Measurements from ENCODE around the gene GGT5. TPM values are rescaled to one million over a fixed set of nuclear protein-coding genes. Genes with fewer than 3 reads are reported as not detected.
A peak's percentile ranks its signal among the peaks of the same experiment; 100 is the strongest.

The GGT5 gene
- total and polyA plus RNA-seq, 2 of the 13 experiments (the other 11 are each of a cell fraction or from before 2014, with no cell fraction given), result 0.69 to 3.1 TPM

DNA sequence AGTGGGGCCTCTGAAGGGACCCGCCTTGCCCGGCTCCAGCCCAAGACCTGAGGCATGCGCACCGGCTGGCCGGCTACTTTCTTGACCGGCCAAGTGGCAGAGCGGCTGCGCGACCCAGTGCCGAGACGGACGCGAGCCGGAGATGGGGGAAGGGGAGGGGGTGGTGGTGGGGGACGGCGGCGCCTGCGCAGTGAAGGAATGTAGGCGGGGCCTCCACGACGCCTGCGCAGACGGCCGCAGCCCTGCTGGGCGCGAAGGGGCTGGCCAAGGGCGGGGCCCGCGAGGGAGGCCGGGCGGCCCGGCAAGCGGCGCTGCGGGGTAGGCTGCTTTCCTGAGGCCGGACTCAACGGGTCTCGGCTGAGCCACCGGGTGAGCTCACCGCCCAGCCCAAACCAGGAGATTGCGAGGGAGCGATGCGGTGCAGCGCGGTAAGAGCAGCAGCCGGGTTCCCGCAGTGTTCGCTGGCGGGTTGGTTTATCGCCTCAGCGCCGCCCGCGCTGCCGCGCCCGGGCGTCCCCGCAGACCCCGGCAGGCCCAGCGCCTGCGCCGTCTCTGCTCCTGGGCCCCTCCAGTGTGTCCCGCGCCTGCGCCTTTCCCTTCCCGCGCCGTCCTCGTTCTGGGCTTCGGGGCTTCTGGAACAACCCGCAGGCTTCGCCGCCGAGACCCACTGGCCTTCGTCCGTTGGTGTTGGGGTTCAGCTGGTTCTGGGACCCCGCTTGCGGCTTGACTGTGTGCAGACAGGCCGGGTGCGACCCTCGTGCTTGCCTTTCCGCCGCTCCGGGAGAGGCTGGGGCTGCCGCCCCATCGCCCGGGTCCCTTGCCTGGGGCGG is 25.9 kb upstream of the GGT5 start, which contains the start of gene SPECC1L (continued):
- TF ChIP-seq, protein P1, sequence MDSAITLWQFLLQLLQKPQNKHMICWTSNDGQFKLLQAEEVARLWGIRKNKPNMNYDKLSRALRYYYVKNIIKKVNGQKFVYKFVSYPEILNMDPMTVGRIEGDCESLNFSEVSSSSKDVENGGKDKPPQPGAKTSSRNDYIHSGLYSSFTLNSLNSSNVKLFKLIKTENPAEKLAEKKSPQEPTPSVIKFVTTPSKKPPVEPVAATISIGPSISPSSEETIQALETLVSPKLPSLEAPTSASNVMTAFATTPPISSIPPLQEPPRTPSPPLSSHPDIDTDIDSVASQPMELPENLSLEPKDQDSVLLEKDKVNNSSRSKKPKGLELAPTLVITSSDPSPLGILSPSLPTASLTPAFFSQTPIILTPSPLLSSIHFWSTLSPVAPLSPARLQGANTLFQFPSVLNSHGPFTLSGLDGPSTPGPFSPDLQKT (CRISPR knock-in tag; IDR thresholded peaks at IDR 0.05; ENCODE audit: borderline replicate concordance), result 0 out of 2 replicates have a peak, but pooled peaks have one; percentile 46
- TF ChIP-seq ETV5 (CRISPR knock-in tag; IDR thresholded peaks at IDR 0.05; ENCODE audit: borderline replicate concordance) (peak; percentile 40; the same call in 1 of the 2 replicates), SIN3B (IDR thresholded peaks at IDR 0.05; ENCODE audit: low read length) (no peak), ZNF207 (IDR thresholded peaks at IDR 0.05; ENCODE audit: borderline replicate concordance) (no peak), ZBTB1 (CRISPR knock-in tag; IDR thresholded peaks at IDR 0.05; ENCODE audit: borderline replicate concordance) (no peak), TCF7L2 (IDR thresholded peaks at IDR 0.05; ENCODE audit: low read depth, low read length) (no peak), KDM5B (CRISPR knock-in tag; IDR thresholded peaks at IDR 0.05; ENCODE audit: borderline replicate concordance) (peak; percentile 93; the same call in 1 of the 2 replicates), ELF1 (CRISPR knock-in tag; IDR thresholded peaks at IDR 0.05) (no peak), ZNF781 (CRISPR knock-in tag; IDR thresholded peaks at IDR 0.05; ENCODE audit: borderline replicate concordance, not compliant biosample characterization) (no peak), PLRG1 (conservative IDR thresholded peaks at IDR 0.05) (no peak)
- TF ChIP-seq, protein P2, sequence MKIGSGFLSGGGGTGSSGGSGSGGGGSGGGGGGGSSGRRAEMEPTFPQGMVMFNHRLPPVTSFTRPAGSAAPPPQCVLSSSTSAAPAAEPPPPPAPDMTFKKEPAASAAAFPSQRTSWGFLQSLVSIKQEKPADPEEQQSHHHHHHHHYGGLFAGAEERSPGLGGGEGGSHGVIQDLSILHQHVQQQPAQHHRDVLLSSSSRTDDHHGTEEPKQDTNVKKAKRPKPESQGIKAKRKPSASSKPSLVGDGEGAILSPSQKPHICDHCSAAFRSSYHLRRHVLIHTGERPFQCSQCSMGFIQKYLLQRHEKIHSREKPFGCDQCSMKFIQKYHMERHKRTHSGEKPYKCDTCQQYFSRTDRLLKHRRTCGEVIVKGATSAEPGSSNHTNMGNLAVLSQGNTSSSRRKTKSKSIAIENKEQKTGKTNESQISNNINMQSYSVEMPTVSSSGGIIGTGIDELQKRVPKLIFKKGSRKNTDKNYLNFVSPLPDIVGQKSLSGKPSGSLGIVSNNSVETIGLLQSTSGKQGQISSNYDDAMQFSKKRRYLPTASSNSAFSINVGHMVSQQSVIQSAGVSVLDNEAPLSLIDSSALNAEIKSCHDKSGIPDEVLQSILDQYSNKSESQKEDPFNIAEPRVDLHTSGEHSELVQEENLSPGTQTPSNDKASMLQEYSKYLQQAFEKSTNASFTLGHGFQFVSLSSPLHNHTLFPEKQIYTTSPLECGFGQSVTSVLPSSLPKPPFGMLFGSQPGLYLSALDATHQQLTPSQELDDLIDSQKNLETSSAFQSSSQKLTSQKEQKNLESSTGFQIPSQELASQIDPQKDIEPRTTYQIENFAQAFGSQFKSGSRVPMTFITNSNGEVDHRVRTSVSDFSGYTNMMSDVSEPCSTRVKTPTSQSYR (CRISPR knock-in tag; IDR thresholded peaks at IDR 0.05; ENCODE audit: borderline replicate concordance), result peak; percentile 29; the same call in 1 of the 2 replicates
- TF ChIP-seq, protein P3, sequence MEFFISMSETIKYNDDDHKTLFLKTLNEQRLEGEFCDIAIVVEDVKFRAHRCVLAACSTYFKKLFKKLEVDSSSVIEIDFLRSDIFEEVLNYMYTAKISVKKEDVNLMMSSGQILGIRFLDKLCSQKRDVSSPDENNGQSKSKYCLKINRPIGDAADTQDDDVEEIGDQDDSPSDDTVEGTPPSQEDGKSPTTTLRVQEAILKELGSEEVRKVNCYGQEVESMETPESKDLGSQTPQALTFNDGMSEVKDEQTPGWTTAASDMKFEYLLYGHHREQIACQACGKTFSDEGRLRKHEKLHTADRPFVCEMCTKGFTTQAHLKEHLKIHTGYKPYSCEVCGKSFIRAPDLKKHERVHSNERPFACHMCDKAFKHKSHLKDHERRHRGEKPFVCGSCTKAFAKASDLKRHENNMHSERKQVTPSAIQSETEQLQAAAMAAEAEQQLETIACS (CRISPR knock-in tag; IDR thresholded peaks at IDR 0.05), result no peak
- TF ChIP-seq, protein P4, sequence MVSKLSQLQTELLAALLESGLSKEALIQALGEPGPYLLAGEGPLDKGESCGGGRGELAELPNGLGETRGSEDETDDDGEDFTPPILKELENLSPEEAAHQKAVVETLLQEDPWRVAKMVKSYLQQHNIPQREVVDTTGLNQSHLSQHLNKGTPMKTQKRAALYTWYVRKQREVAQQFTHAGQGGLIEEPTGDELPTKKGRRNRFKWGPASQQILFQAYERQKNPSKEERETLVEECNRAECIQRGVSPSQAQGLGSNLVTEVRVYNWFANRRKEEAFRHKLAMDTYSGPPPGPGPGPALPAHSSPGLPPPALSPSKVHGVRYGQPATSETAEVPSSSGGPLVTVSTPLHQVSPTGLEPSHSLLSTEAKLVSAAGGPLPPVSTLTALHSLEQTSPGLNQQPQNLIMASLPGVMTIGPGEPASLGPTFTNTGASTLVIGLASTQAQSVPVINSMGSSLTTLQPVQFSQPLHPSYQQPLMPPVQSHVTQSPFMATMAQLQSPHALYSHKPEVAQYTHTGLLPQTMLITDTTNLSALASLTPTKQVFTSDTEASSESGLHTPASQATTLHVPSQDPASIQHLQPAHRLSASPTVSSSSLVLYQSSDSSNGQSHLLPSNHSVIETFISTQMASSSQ (IDR thresholded peaks at IDR 0.05; ENCODE audit: low read depth), result no peak
- TF ChIP-seq, protein P4 (CRISPR knock-in tag; IDR thresholded peaks at IDR 0.05; ENCODE audit: borderline replicate concordance), result peak; percentile 47; the same call in 1 of the 2 replicates
- TF ChIP-seq, protein P5, sequence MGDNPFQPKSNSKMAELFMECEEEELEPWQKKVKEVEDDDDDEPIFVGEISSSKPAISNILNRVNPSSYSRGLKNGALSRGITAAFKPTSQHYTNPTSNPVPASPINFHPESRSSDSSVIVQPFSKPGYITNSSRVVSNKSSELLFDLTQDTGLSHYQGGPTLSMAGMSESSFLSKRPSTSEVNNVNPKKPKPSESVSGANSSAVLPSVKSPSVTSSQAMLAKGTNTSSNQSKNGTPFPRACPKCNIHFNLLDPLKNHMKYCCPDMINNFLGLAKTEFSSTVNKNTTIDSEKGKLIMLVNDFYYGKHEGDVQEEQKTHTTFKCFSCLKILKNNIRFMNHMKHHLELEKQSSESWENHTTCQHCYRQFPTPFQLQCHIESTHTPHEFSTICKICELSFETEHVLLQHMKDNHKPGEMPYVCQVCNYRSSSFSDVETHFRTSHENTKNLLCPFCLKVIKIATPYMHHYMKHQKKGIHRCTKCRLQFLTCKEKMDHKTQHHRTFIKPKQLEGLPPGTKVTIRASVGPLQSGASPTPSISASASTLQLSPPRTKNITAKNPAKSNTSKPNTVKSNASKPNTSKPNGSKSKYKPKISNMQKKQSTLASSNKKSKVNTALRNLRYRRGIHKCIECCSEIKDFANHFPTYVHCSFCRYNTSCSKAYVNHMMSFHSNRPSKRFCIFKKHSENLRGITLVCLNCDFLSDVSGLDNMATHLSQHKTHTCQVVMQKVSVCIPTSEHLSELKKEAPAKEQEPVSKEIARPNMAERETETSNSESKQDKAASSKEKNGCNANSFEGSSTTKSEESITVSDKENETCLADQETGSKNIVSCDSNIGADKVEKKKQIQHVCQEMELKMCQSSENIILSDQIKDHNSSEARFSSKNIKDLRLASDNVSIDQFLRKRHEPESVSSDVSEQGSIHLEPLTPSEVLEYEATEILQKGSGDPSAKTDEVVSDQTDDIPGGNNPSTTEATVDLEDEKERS (CRISPR knock-in tag; IDR thresholded peaks at IDR 0.05), result no peak

Measured in HepG2 (cell line).